GM12878 (cell line): Measurements from ENCODE around the gene TPO. TPM values are rescaled to one million over a fixed set of nuclear protein-coding genes. Genes with fewer than 3 reads are reported as not detected.
"Not testable (repeated sequence)": the region's sequence is repeated elsewhere in the genome, so short reads cannot be mapped to it uniquely, and the experiment has no call there.

Source experiments
- ATAC-seq: fragments of 200-7000 bp; cut with Tn5 transposase; 3 replicates; pipeline ENCODE4 v1.9.1; 2020; ENCODE audit warnings: mild to moderate bottlenecking, moderate library complexity
- BruUV-seq: library from RNA; stranded (reverse); fragments of 400-500 nt; replicated peaks from 2 replicates; lab custom pipeline; 2021; lab: Mats Ljungman, UMichigan
- CTCF ChIA-PET: fragments of 300-600 bp; sonication (Branson Sonifier 250); formaldehyde crosslinking; extraction: SDS; loops from one replicate; lab custom pipeline; 2021; ENCODE audit warnings: inconsistent platforms; lab: Yijun Ruan, JAX
- POLR2A ChIA-PET: fragments of 350-600 bp; formaldehyde crosslinking; extraction: SDS; loops from one replicate; lab custom pipeline; 2021; ENCODE audit warnings: inconsistent platforms; lab: Charles Lee
- RAD21 ChIA-PET: fragments of 300-600 bp; sonication (Branson Sonifier 250); formaldehyde crosslinking; loops from one replicate; lab custom pipeline; 2023; ENCODE audit warnings: antibody characterized with exemption; ENCODE audit not compliant: unreplicated experiment; lab: Charles Lee
- SMC1A ChIA-PET: fragments of 300-600 bp; sonication (Branson Sonifier 250); formaldehyde crosslinking; loops from one replicate; lab custom pipeline; 2023; ENCODE audit not compliant: unreplicated experiment, uncharacterized antibody; lab: Charles Lee
- DNase-seq: peaks from one replicate; pipeline ENCODE4 v3.0.0-alpha.2; 2011; ENCODE audit warnings: low read depth, low spot score
- FAIRE-seq: peaks from 3 replicates; lab custom pipeline; 2011; peaks lifted over from hg19 to GRCh38; lab: Jason Lieb, UNC
- H2AFZ ChIP-seq: 2 replicates; pipeline ENCODE4 v1.6.0; 2011; ENCODE audit warnings: low read depth, low read length, control low read depth; ENCODE audit not compliant: control insufficient read depth
- H3K27ac ChIP-seq: 2 replicates; pipeline ENCODE4 v1.5.1; 2011; ENCODE audit warnings: control low read depth; ENCODE audit not compliant: control insufficient read depth, insufficient read depth
- H3K27me3 ChIP-seq, 2 experiments: replicated peaks in 1 of 2; 2 replicates each; pipeline versions ENCODE4 v1.6.0 to v1.6.1; 2011; ENCODE audit warnings: low read length in 1 of 2; ENCODE audit not compliant: control insufficient read depth in 2 of 2, insufficient read depth in 2 of 2
- H3K36me3 ChIP-seq, 2 experiments: 2 replicates each; pipeline ENCODE4 v1.5.1; 2011; ENCODE audit warnings: low read length in 1 of 2; ENCODE audit not compliant: control insufficient read depth in 2 of 2, insufficient read depth in 2 of 2
- H3K4me1 ChIP-seq: 2 replicates; pipeline ENCODE4 v1.6.1; 2011; ENCODE audit warnings: mild to moderate bottlenecking, low read length, moderate library complexity, mixed read lengths; ENCODE audit not compliant: control insufficient read depth, insufficient read depth
- H3K4me2 ChIP-seq: 2 replicates; pipeline ENCODE4 v1.6.0; 2011; ENCODE audit warnings: control low read depth; ENCODE audit not compliant: control insufficient read depth, insufficient read depth
- H3K4me3 ChIP-seq: fragments of 200-600 bp; sonication (generic); 2 replicates; pipeline ENCODE4 v1.5.1; 2016
- H3K79me2 ChIP-seq: 2 replicates; pipeline ENCODE4 v1.6.0; 2011; ENCODE audit warnings: low read length; ENCODE audit not compliant: control insufficient read depth, insufficient read depth
- H3K9ac ChIP-seq: 2 replicates; pipeline ENCODE4 v1.8.0; 2011; ENCODE audit warnings: low read length, control low read depth, mixed read lengths; ENCODE audit not compliant: control insufficient read depth, insufficient read depth
- H3K9me3 ChIP-seq: replicated peaks from 3 replicates; pipeline ENCODE4 v1.5.1; 2011; ENCODE audit warnings: mild to moderate bottlenecking, low read length; ENCODE audit not compliant: control insufficient read depth, insufficient read depth
- H4K20me1 ChIP-seq: 2 replicates; pipeline ENCODE4 v1.6.0; 2011; ENCODE audit not compliant: control insufficient read depth, insufficient read depth
- BACH1 ChIP-seq: fragments of 450-650 bp; IDR thresholded peaks from 2 replicates; pipeline ENCODE4 v1.6.1; 2017; ENCODE audit warnings: mild to moderate bottlenecking, borderline replicate concordance
- CEBPB ChIP-seq, 2 experiments: fragments of 150-350 bp in 1 of 2; IDR thresholded peaks; 2 replicates each; pipeline ENCODE4 v1.6.1; 2012 to 2014; ENCODE audit warnings: low read depth in 2 of 2, low read length in 2 of 2, borderline replicate concordance in 1 of 2, inconsistent platforms in 1 of 2
- CHD1 ChIP-seq: IDR thresholded peaks from 2 replicates; pipeline ENCODE4 v1.6.1; 2012; ENCODE audit warnings: low read depth, low read length, improper control_type of control experiment
- EGR1 ChIP-seq, 2 experiments: IDR thresholded peaks; 1 replicate in 1 of 2; 2 replicates in 1 of 2; pipeline ENCODE4 v1.6.1; 2011 to 2012; ENCODE audit warnings: low read depth in 2 of 2, low read length in 2 of 2, borderline replicate concordance in 1 of 2, mild to moderate bottlenecking in 1 of 2, moderate library complexity in 1 of 2
- MTA3 ChIP-seq: IDR thresholded peaks from 2 replicates; pipeline ENCODE4 v1.6.1; 2012; ENCODE audit warnings: low read length, inconsistent platforms, borderline replicate concordance
- NBN ChIP-seq: fragments of 450-650 bp; IDR thresholded peaks from 2 replicates; pipeline ENCODE4 v1.6.1; 2016
- NFIC ChIP-seq: IDR thresholded peaks from 2 replicates; pipeline ENCODE4 v1.6.1; 2012; ENCODE audit warnings: low read depth, mild to moderate bottlenecking, inconsistent platforms, low read length, moderate library complexity
- PAX5 ChIP-seq: IDR thresholded peaks from 2 replicates; pipeline ENCODE4 v1.6.1; 2011; ENCODE audit warnings: low read depth, low read length, borderline replicate concordance
- RELA ChIP-seq: fragments of 450-650 bp; IDR thresholded peaks from 2 replicates; pipeline ENCODE4 v1.8.0; 2014; ENCODE audit warnings: borderline replicate concordance; ENCODE audit not compliant: partially characterized antibody
- SPI1 ChIP-seq: IDR thresholded peaks from 2 replicates; pipeline ENCODE4 v1.6.1; 2011; ENCODE audit warnings: low read depth, mild to moderate bottlenecking, low read length, moderate library complexity, borderline replicate concordance; ENCODE audit not compliant: insufficient read depth
- ZNF207 ChIP-seq: fragments of 450-650 bp; IDR thresholded peaks from 2 replicates; pipeline ENCODE4 v1.6.1; 2014; ENCODE audit warnings: antibody characterized with exemption, mild to moderate bottlenecking, borderline replicate concordance
- WGBS: methylation state at CpG from one replicate; pipeline ENCODE4 v1.1.6; 2016; ENCODE audit warnings: low lambda C conversion rate; ENCODE audit not compliant: insufficient replicate concordance, insufficient coverage; ENCODE audit errors: missing lambda C conversion rate; 5-methylcytosine and 5-hydroxymethylcytosine counted together
- in situ Hi-C: fragments of 300-500 bp; cut with MboI; formaldehyde crosslinking; loops from 9 replicates; pipeline ENCODE4 v1.14.3; 2018; ENCODE audit warnings: mixed read lengths
- intact Hi-C: fragments of 100-400 bp; cut with micrococcal nuclease; formaldehyde crosslinking; loops from one replicate; pipeline ENCODE4 v1.14.2; 2022; ENCODE audit not compliant: unreplicated experiment
- polyA plus RNA-seq, 11 experiments: library from polyadenylated mRNA; depleted of rRNA in 4 of 11; unstranded in 6 of 11; stranded (reverse) in 5 of 11; fragments of >200 nt; fragmentation: Nextera tagmentation in 4 of 11; fragmentation: Illumina TruSeq in 1 of 11; extraction: Ambion mirVana in 4 of 11; extraction: Trizol in 1 of 11; gene quantifications; 1 replicate in 1 of 11; 2 replicates in 10 of 11; pipeline versions ENCODE4 v1.2.1 to v1.2.3, GENCODE V29; 2011 to 2016; ENCODE audit warnings: inconsistent platforms in 2 of 11, missing spikeins in 2 of 11, low read depth in 1 of 11
- total RNA-seq, 4 experiments: library from RNA; depleted of rRNA in 3 of 4; stranded (reverse); fragments of >200 nt in 3 of 4; fragmentation: Illumina TruSeq in 1 of 4; extraction: Trizol in 1 of 4; gene quantifications; 2 replicates each; pipeline versions ENCODE4 v1.2.1 to v1.2.3, GENCODE V29; 2013 to 2021
- TF ChIP-seq, protein P1 (sequence below): IDR thresholded peaks from 2 replicates; pipeline ENCODE4 v1.6.1; 2011; ENCODE audit warnings: mild to moderate bottlenecking, low read depth, low read length, moderate library complexity; ENCODE audit not compliant: insufficient replicate concordance
- TF ChIP-seq, protein P2 (sequence below): IDR thresholded peaks from 2 replicates; pipeline ENCODE4 v1.6.1; 2012; ENCODE audit warnings: low read depth, low read length, improper control_type of control experiment
- TF ChIP-seq, protein P3 (sequence below): IDR thresholded peaks from 2 replicates; pipeline ENCODE4 v1.6.1; 2011; ENCODE audit warnings: borderline replicate concordance, low read depth, mild to moderate bottlenecking, moderate library complexity, low read length; ENCODE audit not compliant: insufficient read depth, poor library complexity, severe bottlenecking

Gene TPO
- total and polyA plus RNA-seq, 10 of the 15 experiments (the other 5 are each of a cell fraction or from before 2014, with no cell fraction given) = 0.07 to 0.11 TPM; not detected in 8

DNA sequence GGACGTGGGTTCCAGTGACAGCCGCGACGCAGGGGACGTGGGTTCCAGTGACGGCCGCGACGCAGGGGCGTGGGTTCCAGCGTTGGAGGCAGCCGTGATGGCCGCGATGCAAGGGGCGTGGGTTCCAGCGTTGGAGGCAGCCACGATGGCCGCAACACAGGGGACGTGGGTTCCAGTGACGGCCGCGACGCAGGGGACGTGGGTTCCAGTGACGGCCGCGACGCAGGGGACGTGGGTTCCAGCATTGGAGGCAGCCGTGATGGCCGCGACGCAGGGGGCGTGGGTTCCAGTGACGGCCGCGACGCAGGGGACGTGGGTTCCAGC is 155.0 kb downstream of the TPO start:
- H3K27ac ChIP-seq, H3K4me2 ChIP-seq, BruUV-seq, H3K4me1 ChIP-seq, H3K79me2 ChIP-seq, intact Hi-C loops, RAD21 ChIA-PET, DNase-seq, H3K27me3 ChIP-seq, in situ Hi-C loops, H2AFZ ChIP-seq, H3K36me3 ChIP-seq, CTCF ChIA-PET, ATAC-seq, H3K9me3 ChIP-seq, POLR2A ChIA-PET, SMC1A ChIA-PET, H3K4me3 ChIP-seq, H4K20me1 ChIP-seq, H3K9ac ChIP-seq, FAIRE-seq: not testable (repeated sequence)
- WGBS = 85% methylated on average over 8 of the region's 39 CpGs

DNA sequence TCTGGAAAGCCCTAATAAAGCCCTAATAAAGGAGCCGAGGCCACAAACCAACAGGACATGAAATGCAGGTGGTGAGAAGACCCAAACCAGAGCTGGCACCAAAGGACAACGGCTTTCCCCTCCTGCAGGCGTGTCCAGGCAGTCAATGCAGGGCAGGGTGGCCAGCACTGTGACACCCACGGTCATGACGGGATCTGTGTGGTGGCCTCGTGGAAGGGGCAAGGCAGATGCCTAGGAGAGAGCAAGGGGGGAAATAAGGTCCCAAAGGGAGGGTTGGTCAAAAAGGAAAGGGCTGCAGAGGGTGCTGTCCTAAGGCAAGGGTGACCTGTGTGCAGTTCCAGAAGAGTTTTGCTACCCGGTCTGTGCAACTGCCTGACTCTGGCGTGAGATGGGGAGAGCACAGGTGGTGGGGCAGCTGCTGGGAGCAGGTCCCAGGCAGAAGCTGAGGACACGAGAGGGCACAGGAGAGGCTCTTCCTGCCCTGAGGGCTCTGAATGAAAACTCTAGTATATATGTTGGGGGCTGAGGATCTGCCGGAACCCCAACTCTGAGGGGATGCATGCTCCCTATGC is 156.7 kb downstream of the TPO start:
- intact Hi-C loops = no loop called here
- ChIA-PET POLR2A (no interaction called here), CTCF (interaction anchor here (0.7 kb wide), 1 partner anchor 11 kb away, joined by 3 read pairs; no protein-coding TSS in a partner anchor), SMC1A (no interaction called here), RAD21 (no interaction called here)
- DNase-seq = no peak
- WGBS = 28% methylated on average over 10 of the region's 10 CpGs
- no peaks in the 10 kb centered on the region for H3K79me2 ChIP-seq
- no peaks in the 10 kb centered on the region; the same call in 2 of the 3 replicates for H3K9me3 ChIP-seq
- H3K27me3 ChIP-seq = no peaks in the 10 kb centered on the region
- FAIRE-seq = no peak
- no peak overlapping the region for H3K4me3 ChIP-seq
- no peaks in the 10 kb centered on the region for H3K36me3 ChIP-seq
- no peak overlapping the region for H2AFZ ChIP-seq
- in situ Hi-C loops = no loop called here
- no peak overlapping the region for H3K4me2 ChIP-seq
- H3K27ac ChIP-seq = no peak overlapping the region
- H3K4me1 ChIP-seq = no peaks in the 10 kb centered on the region
- ATAC-seq = no peak
- H3K9ac ChIP-seq = no peak overlapping the region
- H4K20me1 ChIP-seq = no peaks in the 10 kb centered on the region
- BruUV-seq = no TSS peak
- TF ChIP-seq ZNF207 (no peak), NBN (no peak), SPI1 (no peak), BACH1 (no peak), PAX5 (no peak), CEBPB (IDR thresholded peaks at IDR 0.05; ENCODE audit: borderline replicate concordance in 1 of 2, low read depth in 2 of 2, low read length in 2 of 2) (no peak), RELA (no peak), NFIC (no peak), CHD1 (no peak), EGR1 (IDR thresholded peaks at IDR 0.05; ENCODE audit: borderline replicate concordance in 1 of 2, low read depth in 2 of 2, low read length in 2 of 2) (no peak), MTA3 (no peak)
- TF ChIP-seq, protein P1, sequence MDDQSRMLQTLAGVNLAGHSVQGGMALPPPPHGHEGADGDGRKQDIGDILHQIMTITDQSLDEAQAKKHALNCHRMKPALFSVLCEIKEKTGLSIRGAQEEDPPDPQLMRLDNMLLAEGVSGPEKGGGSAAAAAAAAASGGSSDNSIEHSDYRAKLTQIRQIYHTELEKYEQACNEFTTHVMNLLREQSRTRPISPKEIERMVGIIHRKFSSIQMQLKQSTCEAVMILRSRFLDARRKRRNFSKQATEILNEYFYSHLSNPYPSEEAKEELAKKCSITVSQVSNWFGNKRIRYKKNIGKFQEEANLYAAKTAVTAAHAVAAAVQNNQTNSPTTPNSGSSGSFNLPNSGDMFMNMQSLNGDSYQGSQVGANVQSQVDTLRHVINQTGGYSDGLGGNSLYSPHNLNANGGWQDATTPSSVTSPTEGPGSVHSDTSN = no peak
- TF ChIP-seq, protein P2, sequence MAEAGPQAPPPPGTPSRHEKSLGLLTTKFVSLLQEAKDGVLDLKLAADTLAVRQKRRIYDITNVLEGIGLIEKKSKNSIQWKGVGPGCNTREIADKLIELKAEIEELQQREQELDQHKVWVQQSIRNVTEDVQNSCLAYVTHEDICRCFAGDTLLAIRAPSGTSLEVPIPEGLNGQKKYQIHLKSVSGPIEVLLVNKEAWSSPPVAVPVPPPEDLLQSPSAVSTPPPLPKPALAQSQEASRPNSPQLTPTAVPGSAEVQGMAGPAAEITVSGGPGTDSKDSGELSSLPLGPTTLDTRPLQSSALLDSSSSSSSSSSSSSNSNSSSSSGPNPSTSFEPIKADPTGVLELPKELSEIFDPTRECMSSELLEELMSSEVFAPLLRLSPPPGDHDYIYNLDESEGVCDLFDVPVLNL = no peak
- TF ChIP-seq, protein P3, sequence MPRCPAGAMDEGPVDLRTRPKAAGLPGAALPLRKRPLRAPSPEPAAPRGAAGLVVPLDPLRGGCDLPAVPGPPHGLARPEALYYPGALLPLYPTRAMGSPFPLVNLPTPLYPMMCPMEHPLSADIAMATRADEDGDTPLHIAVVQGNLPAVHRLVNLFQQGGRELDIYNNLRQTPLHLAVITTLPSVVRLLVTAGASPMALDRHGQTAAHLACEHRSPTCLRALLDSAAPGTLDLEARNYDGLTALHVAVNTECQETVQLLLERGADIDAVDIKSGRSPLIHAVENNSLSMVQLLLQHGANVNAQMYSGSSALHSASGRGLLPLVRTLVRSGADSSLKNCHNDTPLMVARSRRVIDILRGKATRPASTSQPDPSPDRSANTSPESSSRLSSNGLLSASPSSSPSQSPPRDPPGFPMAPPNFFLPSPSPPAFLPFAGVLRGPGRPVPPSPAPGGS = no peak
